HG03139 (cell line): ENCODE measurements around the gene REM2.
"Not testable (repeated sequence)": the region's sequence is repeated elsewhere in the genome, so short reads cannot be mapped to it uniquely, and the experiment has no call there.

Experiments used
- ATAC-seq: cut with Tn5 transposase; IDR thresholded peaks from one replicate; pipeline ENCODE4 v1.9.1; 2021; ENCODE audit not compliant: unreplicated experiment

Gene REM2

GRCh38 chr14:22896356-22896755 is 13.3 kb downstream of the REM2 start:
- ATAC-seq: no peak

GRCh38 chr14:22896760-22897159 is 13.7 kb downstream of the REM2 start:
- ATAC-seq: no peak

- ATAC-seq: no peak
Observed at GRCh38 chr14:22897357-22897756, 14.3 kb downstream of the REM2 start.

- ATAC-seq: no peak
Observed at GRCh38 chr14:22898302-22899090, 15.5 kb downstream of the REM2 start.

GRCh38 chr14:22900081-22900799 is 17.2 kb downstream of the REM2 start:
- ATAC-seq: no peak

GRCh38 chr14:22901799-22902198 is 18.8 kb downstream of the REM2 start:
- ATAC-seq: no peak

- ATAC-seq: no peak
Observed at GRCh38 chr14:22903742-22904087, 20.7 kb downstream of the REM2 start.

- ATAC-seq: no peak
Observed at GRCh38 chr14:22905627-22906026, 22.6 kb downstream of the REM2 start.

GRCh38 chr14:22906073-22906472 is 23.1 kb downstream of the REM2 start:
- ATAC-seq: no peak

- no peak for ATAC-seq
Observed at GRCh38 chr14:22907429-22907828, 24.4 kb downstream of the REM2 start.

- no peak for ATAC-seq
Observed at GRCh38 chr14:22908601-22909000, 25.6 kb downstream of the REM2 start.

- no peak for ATAC-seq
Observed at GRCh38 chr14:22910916-22911315, 27.9 kb downstream of the REM2 start.

GRCh38 chr14:22914836-22915235 is 31.8 kb downstream of the REM2 start:
- not testable (repeated sequence) for ATAC-seq

- no peak for ATAC-seq
Observed at GRCh38 chr14:22915886-22916521, 33.0 kb downstream of the REM2 start.

- peak; percentile 94 for ATAC-seq
Observed at GRCh38 chr14:22918804-22919600, 36.0 kb downstream of the REM2 start, which contains the start of gene RBM23. Gene RBM23 (minus strand): TSS chr14:22919149.

GRCh38 chr14:22919601-22919921 is 36.5 kb downstream of the REM2 start:
- peak; percentile 3 for ATAC-seq

GRCh38 chr14:22920697-22921096 is 37.7 kb downstream of the REM2 start:
- no peak for ATAC-seq

- ATAC-seq: no peak
Observed at GRCh38 chr14:22922294-22922693, 39.3 kb downstream of the REM2 start.

GRCh38 chr14:22923746-22924145 is 40.7 kb downstream of the REM2 start:
- ATAC-seq: no peak

GRCh38 chr14:22925513-22925912 is 42.5 kb downstream of the REM2 start:
- ATAC-seq: no peak

- no peak for ATAC-seq
Observed at GRCh38 chr14:22926316-22926715, 43.3 kb downstream of the REM2 start.
